OCI-LY7 (cell line): Measurements from ENCODE around the gene MRPL49.

ENCODE experiments used
- CTCF ChIP-seq: fragments of 200-600 bp; sonication (generic); conservative IDR thresholded peaks from 2 replicates; pipeline ENCODE4 v1.5.1; 2014; ENCODE audit warnings: mild to moderate bottlenecking, antibody characterized with exemption, low read length, moderate library complexity, mixed read lengths
- EZH2phosphoT487 ChIP-seq: fragments of 200-600 bp; sonication (generic); IDR thresholded peaks from 2 replicates; pipeline ENCODE4 v1.6.1; 2018; ENCODE audit warnings: low read depth, borderline replicate concordance, mild to moderate bottlenecking, mixed run types, antibody characterized with exemption, low read length, moderate library complexity, mixed read lengths

- TF ChIP-seq CTCF (peak; percentile 93), EZH2phosphoT487 (no peak)
These were observed 11.7 kb upstream of the MRPL49 start for GRCh38 chr11:65110354-65110861.
